HG03342 (cell line): ENCODE results near the gene RPRD1B.

ENCODE experiments used
- ATAC-seq: cut with Tn5 transposase; IDR thresholded peaks from one replicate; pipeline ENCODE4 v1.9.1; 2021; ENCODE audit warnings: mild to moderate bottlenecking, moderate library complexity; ENCODE audit not compliant: unreplicated experiment

Gene RPRD1B

DNA sequence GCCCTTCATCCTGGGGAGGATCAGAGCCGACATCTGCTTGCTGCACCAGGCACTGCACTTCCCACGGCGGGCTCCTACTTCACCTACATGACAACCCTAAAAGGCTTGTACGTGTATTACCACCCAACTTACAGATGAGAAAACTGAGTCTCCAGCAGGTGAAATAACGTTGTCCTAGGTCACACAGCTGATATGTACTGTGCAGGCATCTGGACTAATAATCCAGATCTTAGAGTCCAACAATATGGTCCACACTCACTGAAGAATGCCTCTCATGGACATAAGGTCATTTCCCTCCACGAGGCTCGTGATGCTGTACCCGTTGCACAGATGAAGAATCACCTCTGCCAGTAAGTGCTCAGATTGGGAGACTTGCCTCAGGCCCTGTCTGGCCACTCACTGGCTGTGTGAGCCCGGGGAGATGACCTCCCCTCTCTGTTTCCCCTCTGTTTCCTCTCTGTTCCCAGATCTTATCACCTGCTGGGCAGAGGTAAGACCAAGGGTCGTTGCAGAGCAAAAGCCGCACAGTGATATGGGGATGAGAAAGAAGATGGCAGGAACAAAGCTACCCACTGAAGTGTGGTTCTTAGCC lies 99.5 kb downstream of the RPRD1B start:
- ATAC-seq, result no peak

DNA sequence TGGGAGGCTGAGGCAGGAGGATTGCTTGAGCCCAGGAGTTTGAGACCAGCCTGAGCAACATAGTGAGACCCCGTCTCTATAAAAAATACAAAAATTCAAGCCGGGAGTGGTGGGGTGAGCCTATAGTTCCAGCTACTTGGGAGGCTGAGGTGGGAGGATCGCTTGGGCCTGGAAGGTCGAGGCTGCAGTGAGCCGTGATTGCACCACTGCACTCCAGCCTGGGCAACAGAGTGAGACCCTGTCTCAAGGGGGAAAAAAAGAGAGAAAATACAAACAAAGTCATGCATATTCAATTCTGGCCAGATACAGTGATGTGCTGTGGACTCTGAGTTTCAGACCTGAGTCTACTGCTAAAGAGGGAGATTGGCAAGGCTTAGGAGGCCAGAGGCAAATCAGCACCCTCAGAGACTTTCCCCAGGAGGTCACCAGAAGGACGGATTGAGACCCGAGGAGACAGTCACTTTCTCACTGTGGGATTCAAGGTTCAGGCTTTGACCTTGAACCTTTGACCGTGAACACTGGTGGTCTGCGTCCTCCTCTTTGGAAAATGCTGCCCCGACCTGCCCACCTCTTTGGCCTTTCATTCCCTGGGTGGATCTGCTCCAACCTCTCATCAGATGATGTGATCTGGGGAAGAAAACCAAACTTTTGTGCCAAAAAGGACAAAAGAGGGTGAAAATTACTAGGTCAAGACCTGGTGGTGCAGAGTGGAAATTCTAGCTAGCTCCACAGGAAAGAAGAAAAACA lies 100.3 kb downstream of the RPRD1B start:
- no peak for ATAC-seq

DNA sequence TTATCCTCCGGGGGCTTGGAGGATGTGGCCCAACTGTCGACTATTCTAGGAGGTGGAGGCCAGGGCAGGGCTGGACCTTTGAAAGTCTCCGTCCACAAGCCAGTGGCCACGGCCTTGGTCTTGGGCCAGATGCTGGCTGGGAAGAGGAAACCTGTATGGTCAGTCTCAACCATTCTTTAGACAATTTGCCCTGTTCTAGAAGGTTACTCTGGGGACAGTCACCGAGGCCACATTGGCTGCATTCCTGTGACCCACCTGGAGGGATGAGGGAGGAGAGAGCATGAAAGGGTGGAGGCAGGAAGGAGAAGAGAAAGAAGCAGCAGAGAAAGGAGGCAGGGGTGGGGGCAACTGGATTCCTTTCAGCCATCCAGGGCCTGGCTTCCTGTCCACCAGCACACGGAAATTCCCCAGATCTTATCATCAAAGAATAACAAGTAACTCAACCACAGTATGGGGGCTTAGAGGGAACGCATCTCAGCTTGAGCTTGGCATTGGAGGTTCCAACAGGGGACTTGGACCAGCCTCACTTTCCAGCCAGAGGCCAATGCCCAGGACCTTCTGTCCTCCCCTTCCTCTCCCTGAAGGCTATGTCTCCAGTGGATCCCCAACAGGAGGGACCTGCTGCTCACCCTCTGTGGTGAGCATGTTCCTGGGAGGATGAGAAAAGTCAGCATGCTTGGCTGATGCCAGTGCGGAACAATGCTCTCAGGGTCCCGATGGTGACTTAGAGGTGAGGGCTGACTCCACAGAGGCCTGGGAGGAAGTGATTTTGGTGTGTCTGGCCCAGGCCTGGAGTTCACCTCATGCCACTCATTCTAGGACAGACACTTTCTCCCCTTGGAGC lies 101.1 kb downstream of the RPRD1B start:
- ATAC-seq, result no peak

DNA sequence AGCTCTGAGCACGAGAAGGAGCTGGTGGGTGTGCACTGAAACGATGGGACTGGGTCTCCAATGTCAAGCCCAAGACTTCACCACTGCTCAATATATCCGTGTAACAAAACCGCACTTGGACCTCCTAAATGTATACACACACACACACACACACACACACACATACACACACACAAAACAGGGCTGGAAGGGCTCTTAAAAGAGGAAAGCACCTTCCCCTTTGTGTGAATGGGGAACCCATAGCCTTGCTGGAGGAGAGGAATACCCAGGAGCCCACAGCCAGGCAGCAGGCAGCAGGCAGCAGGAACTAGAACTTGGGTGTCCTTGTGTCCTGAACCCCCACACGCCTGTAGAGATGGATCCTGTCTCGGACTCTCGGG lies 101.7 kb downstream of the RPRD1B start:
- no peak for ATAC-seq

DNA sequence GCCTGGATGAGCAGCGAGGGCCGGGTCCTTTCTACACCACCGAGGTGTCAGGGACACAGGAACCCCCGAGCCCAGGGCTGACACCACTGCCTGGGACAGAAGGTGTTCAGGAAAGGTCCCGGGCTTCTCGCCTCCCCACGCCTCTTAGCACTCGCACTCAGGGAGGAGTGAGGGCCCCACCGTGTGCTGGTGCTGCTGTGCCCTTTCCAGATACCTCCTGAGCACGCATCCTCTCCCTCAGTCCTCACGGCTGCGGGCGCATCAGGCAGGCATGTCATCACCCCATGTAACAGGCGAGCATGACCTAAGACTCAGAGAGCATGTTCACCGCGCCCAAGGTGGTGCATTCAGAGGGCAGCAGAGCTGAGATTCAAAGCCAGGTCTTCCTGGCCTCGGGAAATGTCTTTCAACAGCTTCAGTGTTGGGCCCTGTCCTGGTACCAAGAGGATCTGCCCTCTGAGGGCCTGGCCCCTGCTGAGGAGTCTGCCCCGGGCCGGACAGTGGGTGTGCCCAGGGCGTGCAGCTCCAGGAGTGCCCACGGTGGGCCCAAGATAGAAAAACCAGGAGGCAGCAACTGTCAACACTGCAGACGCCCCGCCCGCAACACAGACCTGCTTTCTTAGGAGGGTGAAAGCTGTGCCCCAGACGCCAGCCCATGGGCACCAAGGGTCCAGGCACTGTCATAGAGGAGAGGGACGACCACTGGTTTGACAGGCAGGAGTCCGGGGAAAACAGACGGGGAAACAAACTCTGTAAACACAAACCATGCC lies 102.3 kb downstream of the RPRD1B start:
- ATAC-seq, result no peak

DNA sequence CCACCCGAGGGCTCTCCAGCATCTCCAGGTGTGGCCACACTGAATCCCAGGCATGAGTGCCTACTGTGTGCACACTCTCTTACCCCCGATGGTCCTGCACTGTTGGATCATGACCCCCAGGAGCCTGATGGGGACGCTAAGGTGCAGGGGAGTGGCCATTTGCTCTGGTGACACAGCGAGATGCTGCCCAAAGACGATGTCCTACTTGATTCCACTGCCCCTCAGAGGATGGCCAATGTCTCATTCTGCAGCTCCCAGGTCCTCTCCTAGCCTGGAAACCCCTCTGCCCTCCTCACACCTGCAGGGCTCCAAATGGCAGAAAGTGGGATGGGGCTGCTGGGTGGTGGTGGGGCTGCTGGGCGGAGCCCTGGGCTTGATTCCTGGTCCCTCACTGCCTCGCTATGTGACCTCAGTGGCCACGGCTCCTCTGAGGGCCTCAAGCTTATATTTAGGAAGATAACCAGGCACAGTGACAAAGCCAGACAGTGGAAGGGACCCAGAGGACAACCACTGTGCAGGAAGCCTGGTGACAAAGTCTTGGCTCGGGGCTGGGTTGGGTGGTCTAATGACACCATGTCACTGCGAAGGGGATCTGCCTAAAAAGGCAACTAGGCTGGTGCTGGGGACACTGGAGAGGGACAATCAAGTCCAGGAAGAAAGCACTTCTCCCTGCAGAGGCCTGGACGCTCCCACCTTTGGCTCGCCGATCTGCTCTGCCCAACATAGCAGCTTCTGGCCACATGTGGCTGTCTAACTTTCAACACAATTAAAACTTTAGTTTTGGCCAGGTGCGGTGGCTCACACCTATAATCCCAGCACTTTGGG lies 103.1 kb downstream of the RPRD1B start:
- no peak for ATAC-seq

DNA sequence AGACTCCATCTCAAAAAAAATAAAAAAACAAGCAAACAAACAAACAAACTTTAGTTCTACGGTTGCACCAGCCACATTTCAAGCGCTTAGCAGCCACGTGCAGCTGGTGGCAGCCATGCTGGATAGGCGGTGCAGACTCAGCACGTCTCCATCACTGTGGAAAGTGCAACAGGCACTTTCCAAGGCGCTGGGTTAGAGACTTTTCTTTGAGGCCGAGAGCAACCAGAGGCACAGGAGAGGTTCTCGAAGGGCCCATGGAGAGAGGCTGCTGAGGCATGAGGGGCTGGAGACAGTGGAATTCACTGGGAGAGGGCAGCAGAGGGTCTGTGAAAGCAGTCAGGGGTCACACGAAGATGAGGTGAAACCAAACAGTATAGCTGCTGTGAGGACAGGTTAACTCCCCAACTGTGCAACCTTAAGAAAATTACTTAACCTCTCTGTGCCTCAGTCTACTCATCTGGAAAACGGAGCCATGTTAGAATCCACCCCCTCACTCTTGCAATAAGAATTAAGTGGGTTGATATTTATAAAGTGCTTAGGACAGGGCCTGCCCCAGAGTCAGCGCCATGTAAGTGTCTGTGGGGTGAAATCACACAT lies 104.0 kb downstream of the RPRD1B start:
- ATAC-seq, result no peak

DNA sequence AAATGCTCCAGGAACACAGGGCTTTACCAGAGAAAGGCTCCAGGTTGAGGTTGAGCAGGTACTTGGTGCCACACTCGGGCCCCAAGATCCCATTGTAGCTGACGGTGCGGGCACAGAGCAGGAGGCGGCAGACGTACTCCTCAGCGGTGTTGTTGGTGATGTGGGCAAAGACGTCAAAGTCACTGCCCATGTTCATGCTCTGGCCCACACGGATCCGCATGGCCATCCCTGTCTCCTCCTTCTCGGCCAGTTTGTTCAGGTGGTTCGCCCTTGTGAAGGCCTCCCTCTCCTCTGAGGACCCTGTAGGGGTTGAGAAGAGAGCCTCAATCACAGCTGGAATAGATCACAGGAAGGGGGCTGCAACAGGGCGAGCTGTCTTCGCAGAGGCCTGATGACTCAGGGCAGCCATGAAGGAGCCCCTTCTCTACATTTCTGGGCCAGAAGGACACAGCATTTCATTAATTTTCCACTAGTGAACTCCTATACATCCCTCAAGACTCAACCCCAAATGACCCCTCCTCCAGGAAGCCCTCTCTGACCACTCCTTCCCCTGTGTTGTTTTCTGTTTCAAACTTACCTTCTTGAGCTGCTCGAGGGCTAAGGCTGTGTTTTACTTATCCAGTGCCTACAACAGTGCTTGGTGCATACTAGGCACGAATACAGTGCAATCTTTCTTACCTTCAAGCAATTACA lies 104.7 kb downstream of the RPRD1B start:
- no peak for ATAC-seq

DNA sequence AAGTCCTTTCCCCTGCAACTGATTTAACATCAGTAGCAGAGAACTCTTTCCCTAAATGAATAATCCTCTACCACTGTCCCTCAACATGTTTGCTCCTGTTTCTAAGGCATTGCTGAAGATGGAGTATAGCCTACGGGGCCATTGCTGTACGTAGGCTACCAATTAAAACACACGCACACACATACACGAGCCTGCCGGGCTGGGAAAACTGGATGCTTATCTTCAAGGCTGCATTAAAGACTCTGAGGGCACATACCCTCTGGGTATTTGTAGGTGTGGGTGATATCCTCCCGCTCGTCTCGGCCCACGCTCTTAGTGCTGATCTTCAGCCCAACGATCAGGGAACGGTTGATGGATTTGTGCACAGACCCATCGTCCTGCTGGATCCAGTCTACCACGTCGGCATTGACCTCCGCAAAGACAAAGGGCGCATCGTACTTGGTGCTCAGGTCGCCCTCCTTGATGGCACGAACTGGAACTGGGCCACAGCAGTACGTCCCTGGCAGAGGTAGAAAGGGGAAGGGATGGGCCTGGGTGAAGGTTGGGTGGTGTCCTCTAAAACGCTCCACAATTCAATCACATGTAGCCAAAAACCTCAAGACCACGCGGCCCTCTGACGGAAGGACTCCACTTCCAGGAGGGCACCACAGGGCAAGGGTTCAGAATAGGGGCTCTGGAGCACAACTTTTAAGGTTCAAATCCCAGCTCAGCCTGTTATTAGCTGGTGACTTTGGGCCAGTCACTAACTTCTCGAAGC lies 105.8 kb downstream of the RPRD1B start:
- ATAC-seq, result no peak

DNA sequence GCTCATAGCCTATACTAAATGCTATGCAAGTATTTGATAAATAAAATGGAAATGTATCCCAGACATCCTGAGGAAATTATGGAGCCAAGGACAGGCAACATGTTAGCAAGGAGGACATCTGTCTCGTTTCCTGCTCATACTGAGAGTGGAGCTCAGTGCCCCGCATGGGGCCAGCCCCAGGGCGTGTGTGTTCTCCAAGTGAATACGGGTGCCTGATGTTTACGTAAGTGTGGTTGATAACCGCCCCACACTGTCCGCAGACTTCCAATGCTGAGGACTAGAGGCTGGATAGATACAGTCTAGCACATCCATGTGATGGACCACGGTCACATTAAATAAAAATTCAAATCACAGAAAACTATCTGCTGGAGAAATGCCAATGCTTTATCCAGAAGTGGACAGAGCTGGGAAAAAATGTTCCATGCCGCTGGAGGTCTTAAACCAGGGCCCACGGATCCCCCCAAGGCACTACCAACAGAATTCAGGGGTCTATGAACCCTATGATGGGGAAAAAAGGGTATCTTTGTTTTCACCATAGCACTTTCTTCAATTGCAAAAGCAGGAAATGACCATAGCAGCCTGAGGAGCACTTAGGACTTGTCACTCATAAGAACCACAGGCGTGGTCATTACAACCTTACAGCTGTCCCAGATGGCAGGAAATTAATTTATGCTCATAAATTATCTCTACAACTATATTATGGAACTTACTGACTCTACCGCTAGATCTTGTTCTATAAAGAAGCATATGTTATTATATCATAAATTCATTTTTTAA lies 106.6 kb downstream of the RPRD1B start:
- ATAC-seq, result no peak

DNA sequence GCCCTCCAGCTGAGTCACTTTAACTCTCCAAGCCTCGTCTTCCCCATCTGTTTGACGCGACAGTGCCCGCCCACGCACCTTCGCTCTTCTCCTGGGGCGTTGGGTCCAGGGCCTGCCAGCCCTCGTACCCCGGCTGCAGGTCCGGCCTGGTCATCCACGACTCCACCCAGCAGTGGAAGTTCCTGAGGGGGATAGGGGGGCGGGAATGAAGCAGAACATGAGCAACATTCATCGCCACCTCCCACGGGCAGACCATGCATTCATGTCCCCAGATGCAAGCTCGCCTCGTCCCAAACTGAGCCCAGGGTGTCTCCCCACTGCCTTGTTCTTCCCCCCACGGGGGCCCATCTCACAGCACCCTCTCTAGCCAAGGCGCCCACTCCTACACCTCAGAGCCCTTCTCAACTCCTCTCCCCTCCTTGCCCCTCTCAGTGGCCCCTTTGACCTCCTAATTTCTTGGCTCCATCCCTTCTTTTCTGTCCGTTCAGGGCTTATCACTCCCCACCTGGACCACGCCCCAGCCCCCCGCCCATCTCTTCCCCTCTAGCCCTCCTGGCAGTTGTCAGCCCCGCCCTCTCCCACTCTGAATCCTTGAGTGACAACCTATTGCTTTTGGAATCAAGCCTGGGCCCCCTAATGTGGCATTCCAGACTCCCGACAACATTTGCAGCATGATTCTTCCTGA lies 107.8 kb downstream of the RPRD1B start:
- ATAC-seq, result no peak
